Endothelial cell of umbilical vein (primary cell): ENCODE results near the gene SHC1. TPM values are rescaled to one million over a fixed set of nuclear protein-coding genes. Genes with fewer than 3 reads are reported as not detected.

Source experiments
- BruUV-seq: library from RNA; stranded (reverse); fragments of 400-500 nt; replicated peaks from 2 replicates; lab custom pipeline; 2021; lab: Mats Ljungman, UMichigan
- CTCF ChIA-PET: fragments of 300-600, 350-600 bp; sonication (Branson Sonifier 250); formaldehyde crosslinking; loops from one replicate; lab custom pipeline; 2021; ENCODE audit warnings: antibody characterized with exemption, inconsistent platforms; lab: Charles Lee
- POLR2A ChIA-PET: fragments of 300-600, 350-600 bp; sonication (Branson Sonifier 250); formaldehyde crosslinking; loops from one replicate; lab custom pipeline; 2021; ENCODE audit warnings: antibody characterized with exemption, inconsistent platforms; lab: Charles Lee
- DNase-seq: peaks from one replicate; pipeline ENCODE4 v3.0.0-alpha.2; 2011; ENCODE audit warnings: low read depth, low spot score
- FAIRE-seq: peaks from 2 replicates; lab custom pipeline; 2011; peaks lifted over from hg19 to GRCh38; lab: Jason Lieb, UNC
- H2AFZ ChIP-seq: 2 replicates; pipeline ENCODE4 v1.6.0; 2012; ENCODE audit warnings: low read depth, low read length, control low read depth, inconsistent platforms
- H3K27ac ChIP-seq: 2 replicates; pipeline ENCODE4 v1.5.1; 2011; ENCODE audit warnings: low read depth, mild to moderate bottlenecking, control low read depth, low read length, moderate library complexity; ENCODE audit not compliant: insufficient read depth
- H3K27me3 ChIP-seq, 2 experiments: 2 replicates each; pipeline versions ENCODE4 v1.6.0 to v1.6.1; 2011; ENCODE audit warnings: low read length in 2 of 2, mixed read lengths in 1 of 2; ENCODE audit not compliant: control insufficient read depth in 2 of 2, insufficient read depth in 2 of 2
- H3K36me3 ChIP-seq, 2 experiments: 2 replicates in 1 of 2; 3 replicates in 1 of 2; pipeline ENCODE4 v1.5.1; 2011; ENCODE audit warnings: low read length in 2 of 2, mild to moderate bottlenecking in 1 of 2, moderate library complexity in 1 of 2; ENCODE audit not compliant: control insufficient read depth in 2 of 2, insufficient read depth in 2 of 2; ENCODE audit errors: extremely low read depth in 1 of 2
- H3K4me1 ChIP-seq: 3 replicates; pipeline ENCODE4 v1.5.1; 2011; ENCODE audit warnings: mild to moderate bottlenecking, low read length; ENCODE audit not compliant: control insufficient read depth, insufficient read depth; ENCODE audit errors: extremely low read depth
- H3K4me2 ChIP-seq: 2 replicates; pipeline ENCODE4 v1.6.1; 2011; ENCODE audit warnings: low read length, control low read depth, mixed read lengths; ENCODE audit not compliant: insufficient read depth
- H3K4me3 ChIP-seq, 3 experiments: fragments of 200-600 bp in 1 of 3; sonication (generic), shearing (Covaris generic) in 1 of 3; replicated peaks in 1 of 3; 2 replicates each; pipeline ENCODE4 v1.5.1; 2011 to 2016; ENCODE audit warnings: control low read depth in 3 of 3, low read length in 3 of 3, mild to moderate bottlenecking in 2 of 3, inconsistent platforms in 1 of 3, low read depth in 1 of 3, moderate library complexity in 1 of 3; ENCODE audit not compliant: insufficient read depth in 1 of 3
- H3K79me2 ChIP-seq: 2 replicates; pipeline ENCODE4 v1.6.0; 2012; ENCODE audit warnings: low read length, inconsistent platforms; ENCODE audit not compliant: control insufficient read depth, insufficient read depth
- H3K9ac ChIP-seq: replicated peaks from 2 replicates; pipeline ENCODE3; 2011; ENCODE audit warnings: low read length, control low read depth; ENCODE audit not compliant: insufficient read depth; ENCODE audit errors: extremely low read depth
- H3K9me1 ChIP-seq: replicated peaks from 3 replicates; pipeline ENCODE4 v1.6.0; 2011; ENCODE audit warnings: mild to moderate bottlenecking, low read length; ENCODE audit not compliant: control insufficient read depth, insufficient read depth; ENCODE audit errors: extremely low read depth
- H3K9me3 ChIP-seq: replicated peaks from 2 replicates; pipeline ENCODE4 v1.5.1; 2012; ENCODE audit warnings: low read length, inconsistent platforms; ENCODE audit not compliant: control insufficient read depth, insufficient read depth
- H4K20me1 ChIP-seq: replicated peaks from 2 replicates; pipeline ENCODE3; 2011; ENCODE audit warnings: mild to moderate bottlenecking, low read length; ENCODE audit not compliant: control insufficient read depth, insufficient read depth; ENCODE audit errors: extremely low read depth
- dilution Hi-C: fragments of 300-500 bp; cut with MboI; formaldehyde crosslinking; loops from one replicate; pipeline ENCODE4 v1.15.0; 2019; ENCODE audit warnings: low sequenced_read_pairs; ENCODE audit not compliant: extremely low pct_ligation_motif_present
- intact Hi-C: fragments of 100-400 bp; cut with micrococcal nuclease; formaldehyde crosslinking; loops from one replicate; pipeline ENCODE4 v1.10.0; 2022
- microRNA-seq: library from miRNA; unstranded; fragments of <30 nt; microRNA quantifications from one replicate; pipeline ENCODE4 v1.2.0, GENCODE V29; 2021; ENCODE audit warnings: borderline number of aligned reads, borderline replicate concordance
- polyA plus RNA-seq, 4 experiments: library from polyadenylated mRNA; depleted of rRNA in 3 of 4; stranded (reverse) in 3 of 4; unstranded in 1 of 4; fragments of >200 nt; gene quantifications; 2 replicates each; pipeline versions ENCODE4 v1.2.1 to v1.2.3, GENCODE V29; 2011 to 2012; ENCODE audit warnings: missing spikeins in 1 of 4
- small RNA-seq: library from RNA; depleted of rRNA; stranded (forward); fragments of <200 nt; gene quantifications from one replicate; pipeline ENCODE3, GENCODE V24; 2012; ENCODE audit warnings: low replicate concordance, low read depth; ENCODE audit not compliant: insufficient read depth, insufficient read length
- total RNA-seq: library from RNA; stranded (reverse); gene quantifications from 2 replicates; pipeline ENCODE4 v1.2.3, GENCODE V29; 2021
- TF ChIP-seq, protein P1 (sequence below), 2 donors: IDR thresholded peaks; 1 replicate in 1 of 2; 2 replicates in 1 of 2; pipeline ENCODE4 v1.5.1; 2011; ENCODE audit warnings: low read length in 2 of 2, mild to moderate bottlenecking in 2 of 2, moderate library complexity in 2 of 2, control low read depth in 1 of 2, inconsistent platforms in 1 of 2, low read depth in 1 of 2; ENCODE audit not compliant: insufficient read depth in 1 of 2; ENCODE audit errors: extremely low read depth in 1 of 2

Gene SHC1
- total and polyA plus RNA-seq, 2 donors (not counting 3 experiments of a cell fraction or from before 2014, with no cell fraction given), result 316 to 324 TPM

DNA sequence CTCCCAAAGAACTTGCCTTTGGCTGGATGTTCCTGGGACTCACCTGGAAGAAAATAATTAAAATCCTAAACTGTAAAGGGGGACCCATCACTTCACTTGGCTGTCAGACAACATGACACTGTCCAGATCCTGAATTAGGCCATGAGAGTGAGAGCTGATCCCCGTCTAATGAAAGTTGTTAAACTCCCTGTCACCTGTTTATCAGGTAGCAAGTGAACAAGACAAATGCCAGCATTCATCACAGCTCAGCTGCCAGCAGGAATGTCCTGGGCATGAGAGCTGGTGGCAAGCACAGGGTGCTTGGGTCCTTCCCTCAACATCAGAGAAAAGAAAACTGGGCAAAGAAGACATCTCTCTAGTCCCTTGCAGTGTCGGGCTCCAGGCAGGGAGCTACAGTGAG, 57.8 kb downstream of the SHC1 start:
- no peak overlapping the region for H2AFZ ChIP-seq
- no peak for DNase-seq
- intact Hi-C loops (no loop called here), dilution Hi-C loops (no loop called here)
- BruUV-seq, result no TSS peak
- CTCF ChIA-PET, result interaction anchor here (1.3 to 1.5 kb wide), 2 partner anchors 21 to 33 kb away, joined by 3 to 4 read pairs; no protein-coding TSS in a partner anchor
- peaks cover 0 to 5% of the 10 kb centered on the region in 2 experiments for H3K27me3 ChIP-seq
- H3K4me3 ChIP-seq, result no peak overlapping the region
- H3K9me1 ChIP-seq, result no peaks in the 10 kb centered on the region
- no peak overlapping the region for H3K4me2 ChIP-seq
- POLR2A ChIA-PET, result interaction anchor here (0.7 kb wide), 1 partner anchor 27 kb away, joined by 5 read pairs; no protein-coding TSS in a partner anchor
- H3K4me1 ChIP-seq, result no peaks in the 10 kb centered on the region
- no peaks in the 10 kb centered on the region for H3K79me2 ChIP-seq
- no peaks in the 10 kb centered on the region for H3K36me3 ChIP-seq
- no peak overlapping the region for H3K27ac ChIP-seq
- no peaks in the 10 kb centered on the region for H4K20me1 ChIP-seq
- H3K9ac ChIP-seq, result no peak overlapping the region
- H3K9me3 ChIP-seq, result no peaks in the 10 kb centered on the region
- TF ChIP-seq, protein P1, sequence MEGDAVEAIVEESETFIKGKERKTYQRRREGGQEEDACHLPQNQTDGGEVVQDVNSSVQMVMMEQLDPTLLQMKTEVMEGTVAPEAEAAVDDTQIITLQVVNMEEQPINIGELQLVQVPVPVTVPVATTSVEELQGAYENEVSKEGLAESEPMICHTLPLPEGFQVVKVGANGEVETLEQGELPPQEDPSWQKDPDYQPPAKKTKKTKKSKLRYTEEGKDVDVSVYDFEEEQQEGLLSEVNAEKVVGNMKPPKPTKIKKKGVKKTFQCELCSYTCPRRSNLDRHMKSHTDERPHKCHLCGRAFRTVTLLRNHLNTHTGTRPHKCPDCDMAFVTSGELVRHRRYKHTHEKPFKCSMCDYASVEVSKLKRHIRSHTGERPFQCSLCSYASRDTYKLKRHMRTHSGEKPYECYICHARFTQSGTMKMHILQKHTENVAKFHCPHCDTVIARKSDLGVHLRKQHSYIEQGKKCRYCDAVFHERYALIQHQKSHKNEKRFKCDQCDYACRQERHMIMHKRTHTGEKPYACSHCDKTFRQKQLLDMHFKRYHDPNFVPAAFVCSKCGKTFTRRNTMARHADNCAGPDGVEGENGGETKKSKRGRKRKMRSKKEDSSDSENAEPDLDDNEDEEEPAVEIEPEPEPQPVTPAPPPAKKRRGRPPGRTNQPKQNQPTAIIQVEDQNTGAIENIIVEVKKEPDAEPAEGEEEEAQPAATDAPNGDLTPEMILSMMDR (IDR thresholded peaks at IDR 0.05; ENCODE audit: extremely low read depth in 1 of 2, insufficient read depth in 1 of 2, low read depth in 1 of 2, low read length in 2 of 2), result no peak
- no peak for FAIRE-seq

Small RNAs within 50 kb of the gene (microRNA-seq; reads per million reads assigned to microRNA genes)
- not detected for gene MIR4258

Small RNAs within 50 kb of the gene (small RNA-seq; reads per million reads assigned to genes)
- gene MIR4258, result not detected
- not detected for gene RF00017

Other genes starting within 250 kb of the SHC1 start
- 0.85 and 1.1 TPM in 2 replicates for gene KCNN3, start 100.5 kb downstream of the SHC1 start, total RNA-seq
- 0.41 and 0.91 TPM in 2 replicates for gene KCNN3, start 100.5 kb downstream of the SHC1 start, polyA plus RNA-seq
- 22.6 and 23.0 TPM in 2 replicates for gene PMVK, start 34.0 kb downstream of the SHC1 start, total RNA-seq
- 24.0 and 32.7 TPM in 2 replicates for gene PMVK, start 34.0 kb downstream of the SHC1 start, polyA plus RNA-seq
- gene PBXIP1, start 14.6 kb downstream of the SHC1 start, total RNA-seq, result 49.0 and 49.4 TPM in 2 replicates
- gene PBXIP1, start 14.6 kb downstream of the SHC1 start, polyA plus RNA-seq, result 45.0 and 54.7 TPM in 2 replicates
- gene PYGO2, start 9.0 kb downstream of the SHC1 start, total RNA-seq, result 21.5 and 21.9 TPM in 2 replicates
- 19.3 and 19.5 TPM in 2 replicates for gene PYGO2, start 9.0 kb downstream of the SHC1 start, polyA plus RNA-seq
- 126 and 128 TPM in 2 replicates for gene CKS1B, start 3.9 kb upstream of the SHC1 start, total RNA-seq
- 280 and 319 TPM in 2 replicates for gene CKS1B, start 3.9 kb upstream of the SHC1 start, polyA plus RNA-seq
- 42.2 and 48.8 TPM in 2 replicates for gene FLAD1, start 12.6 kb upstream of the SHC1 start, total RNA-seq
- 59.1 and 66.8 TPM in 2 replicates for gene FLAD1, start 12.6 kb upstream of the SHC1 start, polyA plus RNA-seq
- gene LENEP, start 22.8 kb upstream of the SHC1 start, total RNA-seq, result 0.64 and 0.88 TPM in 2 replicates
- gene LENEP, start 22.8 kb upstream of the SHC1 start, polyA plus RNA-seq, result not detected in 2 replicates
- 20.0 and 24.0 TPM in 2 replicates for gene ZBTB7B, start 32.1 kb upstream of the SHC1 start, total RNA-seq
- 26.2 and 32.6 TPM in 2 replicates for gene ZBTB7B, start 32.1 kb upstream of the SHC1 start, polyA plus RNA-seq
- 0.23 and 0.51 TPM in 2 replicates for gene DCST2, start 63.0 kb upstream of the SHC1 start, total RNA-seq
- 0.29 and 0.73 TPM in 2 replicates for gene DCST2, start 63.0 kb upstream of the SHC1 start, polyA plus RNA-seq
- gene DCST1, start 63.1 kb upstream of the SHC1 start, total RNA-seq, result not detected in 2 replicates
- not detected in 2 replicates for gene DCST1, start 63.1 kb upstream of the SHC1 start, polyA plus RNA-seq
- gene ADAM15, start 80.6 kb upstream of the SHC1 start, total RNA-seq, result 268 and 299 TPM in 2 replicates
- gene ADAM15, start 80.6 kb upstream of the SHC1 start, polyA plus RNA-seq, result 295 and 397 TPM in 2 replicates
- gene EFNA4, start 93.0 kb upstream of the SHC1 start, total RNA-seq, result 16.5 and 17.5 TPM in 2 replicates
- 25.2 and 28.0 TPM in 2 replicates for gene EFNA4, start 93.0 kb upstream of the SHC1 start, polyA plus RNA-seq
- gene EFNA3, start 108.1 kb upstream of the SHC1 start, total RNA-seq, result 2.2 TPM in 2 replicates
- gene EFNA3, start 108.1 kb upstream of the SHC1 start, polyA plus RNA-seq, result 2.5 and 4.2 TPM in 2 replicates
- gene EFNA1, start 157.1 kb upstream of the SHC1 start, total RNA-seq, result 107 and 111 TPM in 2 replicates
- gene EFNA1, start 157.1 kb upstream of the SHC1 start, polyA plus RNA-seq, result 289 and 295 TPM in 2 replicates
- gene SLC50A1, start 165.1 kb upstream of the SHC1 start, total RNA-seq, result 29.5 and 30.8 TPM in 2 replicates
- gene SLC50A1, start 165.1 kb upstream of the SHC1 start, polyA plus RNA-seq, result 66.1 and 70.4 TPM in 2 replicates
- gene DPM3, start 169.8 kb upstream of the SHC1 start, total RNA-seq, result 69.6 and 78.8 TPM in 2 replicates
- gene DPM3, start 169.8 kb upstream of the SHC1 start, polyA plus RNA-seq, result 258 and 315 TPM in 2 replicates
- 170 and 207 TPM in 2 replicates for gene KRTCAP2, start 202.6 kb upstream of the SHC1 start, total RNA-seq
- gene KRTCAP2, start 202.6 kb upstream of the SHC1 start, polyA plus RNA-seq, result 362 and 409 TPM in 2 replicates
- 9.6 and 10.0 TPM in 2 replicates for gene TRIM46, start 203.1 kb upstream of the SHC1 start, total RNA-seq
- 9.5 and 12.7 TPM in 2 replicates for gene TRIM46, start 203.1 kb upstream of the SHC1 start, polyA plus RNA-seq
- 22.4 and 23.6 TPM in 2 replicates for gene THBS3, start 237.2 kb upstream of the SHC1 start, total RNA-seq
- gene THBS3, start 237.2 kb upstream of the SHC1 start, polyA plus RNA-seq, result 25.7 and 29.4 TPM in 2 replicates
- gene MTX1, start 237.9 kb upstream of the SHC1 start, total RNA-seq, result 49.1 and 53.0 TPM in 2 replicates
- gene MTX1, start 237.9 kb upstream of the SHC1 start, polyA plus RNA-seq, result 109 and 137 TPM in 2 replicates